ENCODE measurements around the gene PATL2. TPM values are rescaled to one million over a fixed set of nuclear protein-coding genes. Genes with fewer than 3 reads are reported as not detected.
A peak's percentile ranks its signal among the peaks of the same experiment; 100 is the strongest.

Gene PATL2
- total RNA-seq, 1 donor from 2014 or later: 3.7 TPM

DNA sequence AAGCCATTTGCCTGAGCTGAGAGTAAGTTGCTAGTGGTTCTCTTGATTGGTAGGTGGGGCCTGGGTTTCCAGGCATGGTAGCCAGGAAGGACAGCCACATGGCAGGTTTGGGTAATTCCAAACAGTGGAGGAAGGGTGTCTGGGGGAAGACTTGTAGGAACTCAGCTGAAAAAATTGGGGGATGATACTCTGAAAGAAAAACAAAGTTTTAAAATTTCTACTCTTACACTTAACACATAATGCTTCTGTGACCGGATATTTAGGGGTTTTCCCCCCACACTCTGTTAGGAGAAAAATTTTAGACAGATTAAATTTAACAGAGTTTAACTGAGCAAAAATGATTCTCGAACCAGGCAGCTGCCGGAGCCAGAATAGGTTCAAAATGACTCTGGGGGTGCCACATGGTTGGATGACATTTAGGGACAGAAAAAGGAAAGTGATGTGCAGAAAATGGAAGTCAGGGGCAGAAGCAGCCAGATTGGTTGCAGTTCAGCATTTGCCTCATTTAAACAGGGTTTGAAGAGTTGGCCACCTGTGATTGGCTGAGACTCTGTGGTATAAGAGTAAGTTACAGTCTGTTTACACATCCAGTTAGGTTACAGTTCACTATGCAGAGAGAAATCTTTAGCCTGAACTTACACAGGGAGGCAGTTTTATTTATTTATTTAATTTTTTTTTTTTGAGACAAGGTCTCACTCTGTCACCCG is 8.3 kb upstream of the PATL2 start:
- H3K27me3 ChIP-seq (ENCODE audit: low read depth): no peaks in the 10 kb centered on the region
- no peaks in the 10 kb centered on the region for H3K9me3 ChIP-seq (replicated peaks)
- peak overlapping the region; percentile 19 for H3K27ac ChIP-seq (replicated peaks)
- H3K36me3 ChIP-seq: peaks cover 41% of the 10 kb centered on the region
- intact Hi-C loops (cut with micrococcal nuclease): no loop called here
- TF ChIP-seq CTCF (IDR thresholded peaks at IDR 0.05; ENCODE audit: borderline replicate concordance): no peak
- no peak overlapping the region for H3K4me3 ChIP-seq
- no peak for DNase-seq
- H3K4me1 ChIP-seq: peaks cover 46% of the 10 kb centered on the region

GRCh38 chr15:44718927-44719292 is 7.8 kb upstream of the PATL2 start:
- Histone ChIP-seq H3K4me3 (no peak overlapping the region), H3K9me3 (replicated peaks) (no peaks in the 10 kb centered on the region), H3K27ac (replicated peaks) (no peak overlapping the region), H3K4me1 (peaks cover 51% of the 10 kb centered on the region), H3K27me3 (ENCODE audit: low read depth) (no peaks in the 10 kb centered on the region), H3K36me3 (peaks cover 41% of the 10 kb centered on the region)
- intact Hi-C loops (cut with micrococcal nuclease): no loop called here
- DNase-seq: no peak
- no peak for TF ChIP-seq CTCF (IDR thresholded peaks at IDR 0.05; ENCODE audit: borderline replicate concordance)

DNA sequence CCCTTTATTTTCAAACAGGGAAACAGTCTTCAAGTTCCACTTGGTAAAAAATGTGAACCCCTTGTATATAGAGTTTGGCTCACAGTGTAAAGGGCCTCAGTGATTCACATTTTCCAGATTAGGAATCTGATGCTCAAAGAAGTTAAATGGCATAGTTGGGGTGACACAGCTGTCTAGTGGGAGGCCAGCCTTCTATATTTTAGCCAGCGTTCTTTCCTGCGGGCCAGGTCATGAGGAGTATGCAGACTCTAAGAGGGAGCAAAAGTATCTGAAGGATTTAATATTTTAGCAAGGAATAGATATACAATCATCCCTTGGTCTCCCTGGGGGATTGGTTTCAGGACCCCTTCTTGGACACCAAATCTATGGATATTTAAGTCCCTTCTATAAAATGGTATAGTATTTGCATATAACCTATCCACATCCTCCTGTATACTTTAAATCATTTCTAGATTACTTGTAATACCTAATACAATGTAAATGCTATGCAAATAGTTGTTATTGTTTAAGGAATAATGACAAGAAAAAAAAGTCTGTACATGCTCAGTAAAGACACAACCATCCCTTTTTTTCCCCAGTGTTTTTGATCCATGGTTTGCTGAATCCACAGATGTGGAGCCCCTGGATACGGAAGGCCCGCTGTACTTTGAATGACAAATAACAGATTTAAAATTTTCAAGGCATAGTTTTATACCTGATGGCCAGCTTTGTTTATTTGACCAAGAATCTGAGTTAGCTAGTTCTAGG is 7.2 kb upstream of the PATL2 start:
- Histone ChIP-seq H3K4me1 (peaks cover 56% of the 10 kb centered on the region), H3K27me3 (ENCODE audit: low read depth) (no peaks in the 10 kb centered on the region)

DNA sequence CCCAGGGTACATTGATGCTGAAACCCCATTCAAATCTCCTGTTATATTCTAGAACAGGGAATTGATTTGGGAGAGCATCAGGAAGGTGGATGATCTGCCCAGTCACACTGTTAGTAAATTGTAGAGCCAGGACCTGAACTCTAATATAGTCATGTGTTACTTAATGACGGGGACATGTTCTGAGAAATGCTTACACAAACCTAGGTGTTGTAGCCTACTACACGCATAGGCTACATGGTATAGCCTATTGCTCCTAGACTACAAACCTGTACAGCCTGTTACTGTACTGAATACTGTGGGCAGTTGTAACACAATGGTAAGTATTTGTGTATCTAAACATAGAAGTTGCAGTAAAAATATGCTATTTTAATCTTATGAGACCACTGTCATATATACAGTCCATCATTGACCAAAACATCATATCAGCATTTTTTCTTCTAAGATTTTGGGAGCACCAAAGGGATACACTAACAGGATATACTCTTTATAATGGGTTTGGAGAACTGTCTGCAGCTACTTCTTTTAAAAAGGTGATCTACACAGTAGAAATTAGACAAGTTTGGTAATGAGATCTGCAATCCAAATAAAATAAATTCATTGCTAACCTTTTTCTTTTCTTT is 6.0 kb upstream of the PATL2 start:
- peaks cover 69% of the 10 kb centered on the region for H3K4me1 ChIP-seq
- intact Hi-C loops (cut with micrococcal nuclease): no loop called here
- H3K36me3 ChIP-seq: peaks cover 41% of the 10 kb centered on the region
- no peaks in the 10 kb centered on the region for H3K9me3 ChIP-seq (replicated peaks)
- H3K27me3 ChIP-seq (ENCODE audit: low read depth): no peaks in the 10 kb centered on the region
- H3K27ac ChIP-seq (replicated peaks): peak overlapping the region; percentile 99
- TF ChIP-seq CTCF (IDR thresholded peaks at IDR 0.05; ENCODE audit: borderline replicate concordance): no peak
- H3K4me3 ChIP-seq: no peak overlapping the region
- DNase-seq: no peak

More for the DNA sequence above, 7.2 kb upstream of the PATL2 start:
- intact Hi-C loops (cut with micrococcal nuclease): no loop called here
- H3K9me3 ChIP-seq (replicated peaks): no peaks in the 10 kb centered on the region
- DNase-seq: no peak
- no peak overlapping the region for H3K4me3 ChIP-seq
- no peak overlapping the region for H3K27ac ChIP-seq (replicated peaks)
- H3K36me3 ChIP-seq: peaks cover 41% of the 10 kb centered on the region
- no peak for TF ChIP-seq CTCF (IDR thresholded peaks at IDR 0.05; ENCODE audit: borderline replicate concordance)

GRCh38 chr15:44715797-44716334 is 4.7 kb upstream of the PATL2 start:
- no peaks in the 10 kb centered on the region for H3K27me3 ChIP-seq (ENCODE audit: low read depth)
- H3K4me3 ChIP-seq: peak overlapping the region; percentile 92
- no peak for DNase-seq
- TF ChIP-seq CTCF (IDR thresholded peaks at IDR 0.05; ENCODE audit: borderline replicate concordance): no peak
- intact Hi-C loops (cut with micrococcal nuclease): no loop called here
- no peaks in the 10 kb centered on the region for H3K9me3 ChIP-seq (replicated peaks)
- H3K27ac ChIP-seq (replicated peaks): peak overlapping the region; percentile 99
- peaks cover 79% of the 10 kb centered on the region for H3K4me1 ChIP-seq
- peaks cover 41% of the 10 kb centered on the region for H3K36me3 ChIP-seq
